KOPT-K1 (cell line): ENCODE measurements around the gene IL23R.
"Not testable (repeated sequence)": the region's sequence is repeated elsewhere in the genome, so short reads cannot be mapped to it uniquely, and the experiment has no call there.

Experiments used
- H3K27ac ChIP-seq: fragments of 200-600 bp; sonication (generic); 2 replicates; pipeline ENCODE4 v1.5.1; 2016; ENCODE audit warnings: antibody characterized with exemption, mild to moderate bottlenecking, low read depth, low read length; ENCODE audit not compliant: poor library complexity, severe bottlenecking
- H3K36me3 ChIP-seq: fragments of 200-600 bp; sonication (generic); 2 replicates; pipeline ENCODE4 v1.5.1; 2017; ENCODE audit warnings: antibody characterized with exemption, mild to moderate bottlenecking, low read length, moderate library complexity; ENCODE audit not compliant: insufficient read depth
- H3K9me3 ChIP-seq: fragments of 200-600 bp; sonication (generic); 2 replicates; pipeline ENCODE4 v1.5.1; 2017; ENCODE audit warnings: antibody characterized with exemption, low read length, mild to moderate bottlenecking; ENCODE audit not compliant: insufficient read depth, poor library complexity, severe bottlenecking

The IL23R gene

DNA sequence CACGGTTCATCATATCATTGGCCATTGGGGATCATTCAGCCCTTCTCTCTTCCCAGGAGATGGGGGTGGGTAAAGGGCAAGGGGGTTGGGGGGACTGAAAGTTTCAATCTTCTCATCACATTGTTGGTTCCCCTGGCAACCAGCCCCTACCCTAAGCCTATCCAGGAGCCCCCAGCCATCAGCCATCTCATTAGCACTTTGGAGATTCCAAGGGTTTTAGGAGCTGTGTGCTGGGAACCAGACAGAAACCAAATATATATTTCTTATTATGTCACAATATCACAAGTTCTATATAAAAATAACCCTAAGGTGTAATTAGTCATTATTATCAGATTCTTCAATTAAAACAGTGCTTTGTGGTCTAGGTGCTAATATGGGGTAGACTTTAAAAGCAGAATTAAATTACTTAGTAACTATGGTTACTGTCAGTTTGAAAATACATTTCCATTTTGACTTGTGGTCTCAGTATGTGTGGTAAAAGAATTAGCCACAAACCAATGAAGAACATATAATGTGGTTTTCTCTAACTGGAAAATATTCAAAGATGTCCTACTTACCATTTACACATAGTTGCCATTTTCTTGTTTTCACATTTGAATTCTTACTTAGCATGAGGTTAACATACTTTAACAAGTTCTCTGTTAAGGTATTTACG is 28.1 kb downstream of the IL23R start:
- H3K9me3 ChIP-seq = no peaks in the 10 kb centered on the region
- H3K36me3 ChIP-seq = no peaks in the 10 kb centered on the region
- H3K27ac ChIP-seq = no peak overlapping the region

DNA sequence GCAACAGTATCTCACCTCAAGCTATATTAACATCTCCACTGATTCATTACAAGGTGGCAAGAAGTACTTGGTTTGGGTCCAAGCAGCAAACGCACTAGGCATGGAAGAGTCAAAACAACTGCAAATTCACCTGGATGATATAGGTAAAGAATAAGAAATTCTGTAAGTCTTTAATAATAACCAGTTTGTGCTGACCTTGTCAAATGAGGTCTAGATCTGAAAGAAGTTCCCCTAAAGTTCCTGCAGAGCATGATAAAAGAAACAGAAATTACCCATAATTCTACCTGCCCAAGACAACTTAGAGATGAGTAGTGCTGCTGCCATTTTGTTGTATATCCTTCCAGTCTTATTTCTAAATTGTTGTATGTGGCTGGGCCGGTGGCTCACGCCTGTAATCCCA is 34.5 kb downstream of the IL23R start:
- H3K9me3 ChIP-seq = no peaks in the 10 kb centered on the region
- H3K36me3 ChIP-seq = no peaks in the 10 kb centered on the region
- H3K27ac ChIP-seq = no peak overlapping the region

DNA sequence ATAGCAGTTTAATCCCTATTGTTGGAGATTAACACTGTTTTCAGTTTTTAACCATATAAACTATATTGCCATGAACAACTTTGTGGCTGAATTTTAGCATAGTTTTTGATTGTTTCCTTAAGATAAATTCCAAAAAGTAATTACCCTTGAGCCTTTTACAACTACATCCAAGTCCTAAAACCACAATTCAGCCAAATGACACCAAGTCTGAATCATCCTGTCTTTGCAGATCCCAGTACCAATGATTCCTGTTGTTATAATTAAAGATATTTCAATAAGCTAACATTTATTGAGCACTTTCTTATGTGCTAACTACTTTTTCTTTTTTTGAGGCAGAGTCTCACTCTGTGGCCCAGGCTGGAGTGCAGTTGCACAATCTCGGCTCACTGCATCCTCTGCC is 35.6 kb downstream of the IL23R start:
- Histone ChIP-seq H3K9me3 (no peaks in the 10 kb centered on the region), H3K36me3 (no peaks in the 10 kb centered on the region), H3K27ac (no peak overlapping the region)

DNA sequence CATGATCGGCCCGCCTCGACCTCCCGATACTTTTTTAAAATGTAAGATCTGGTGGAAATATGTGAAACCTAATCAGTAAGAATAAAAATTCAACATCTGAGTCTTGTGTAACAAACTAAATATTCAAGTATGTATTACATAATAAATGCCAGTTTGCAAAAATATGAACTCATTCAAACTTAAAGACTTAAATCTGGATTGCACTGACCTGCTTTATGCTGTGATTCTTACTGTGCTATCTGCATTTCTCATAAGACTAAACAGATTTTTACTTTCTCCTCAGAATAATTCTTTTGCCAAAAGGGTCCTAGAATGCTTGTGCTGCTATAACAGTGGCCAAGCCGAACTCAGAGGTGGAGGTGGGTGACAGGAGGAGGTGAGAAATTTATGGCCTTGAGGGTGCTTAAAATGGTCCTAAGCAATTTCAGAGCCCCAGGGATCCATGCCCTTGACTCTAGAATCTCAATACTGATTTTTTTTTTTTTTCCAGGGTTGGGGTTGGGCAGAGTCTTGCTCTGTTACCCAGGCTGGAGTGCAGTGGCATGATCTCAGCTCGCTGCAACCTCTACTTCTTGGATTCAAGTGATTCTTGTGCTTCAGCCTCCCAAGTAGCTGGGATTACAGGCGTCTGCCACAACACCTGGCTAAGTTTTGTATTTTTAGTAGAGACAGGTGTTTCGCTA is 38.2 kb downstream of the IL23R start:
- Histone ChIP-seq H3K27ac (no peak overlapping the region), H3K9me3 (no peaks in the 10 kb centered on the region), H3K36me3 (no peaks in the 10 kb centered on the region)

DNA sequence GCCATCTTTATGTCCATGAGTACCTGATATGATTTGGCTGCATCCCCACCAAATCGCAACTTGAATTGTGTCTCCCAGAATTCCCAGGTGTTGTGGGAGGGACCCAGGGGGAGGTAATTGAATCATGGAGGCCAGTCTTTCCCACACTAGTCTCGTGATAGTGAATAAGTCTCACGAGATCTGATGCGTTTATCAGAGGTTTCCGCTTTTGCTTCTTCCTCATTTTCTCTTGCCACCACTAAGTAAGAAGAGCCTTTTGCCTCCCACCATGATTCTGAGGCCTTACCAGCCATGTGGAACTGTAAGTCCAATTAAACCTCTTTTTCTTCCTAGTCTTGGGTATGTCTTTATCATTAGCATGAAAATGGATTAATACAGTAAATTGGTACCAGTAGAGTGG is 41.1 kb downstream of the IL23R start:
- H3K27ac ChIP-seq, H3K36me3 ChIP-seq, H3K9me3 ChIP-seq: not testable (repeated sequence)

DNA sequence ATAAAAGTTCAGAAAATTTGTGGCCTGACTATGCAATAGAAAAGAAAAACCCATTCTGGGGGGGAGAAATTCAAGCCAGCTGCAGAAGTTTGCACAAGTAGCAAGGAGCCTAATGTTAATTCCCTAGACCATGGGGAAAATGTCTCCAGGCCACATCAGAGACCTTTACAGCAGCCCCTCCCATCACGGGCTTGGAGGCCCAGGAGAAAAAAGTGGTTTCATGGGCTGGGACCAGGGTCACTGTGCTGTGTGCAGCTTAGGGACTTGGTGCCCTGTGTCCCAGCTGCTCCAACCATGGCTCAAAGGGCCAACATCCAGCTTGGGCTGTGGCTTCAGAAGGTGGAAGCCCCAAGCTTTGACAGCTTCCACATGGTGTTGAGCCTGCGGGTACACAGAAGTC is 42.0 kb downstream of the IL23R start:
- Histone ChIP-seq H3K9me3 (no peaks in the 10 kb centered on the region), H3K36me3 (no peaks in the 10 kb centered on the region), H3K27ac (no peak overlapping the region)

DNA sequence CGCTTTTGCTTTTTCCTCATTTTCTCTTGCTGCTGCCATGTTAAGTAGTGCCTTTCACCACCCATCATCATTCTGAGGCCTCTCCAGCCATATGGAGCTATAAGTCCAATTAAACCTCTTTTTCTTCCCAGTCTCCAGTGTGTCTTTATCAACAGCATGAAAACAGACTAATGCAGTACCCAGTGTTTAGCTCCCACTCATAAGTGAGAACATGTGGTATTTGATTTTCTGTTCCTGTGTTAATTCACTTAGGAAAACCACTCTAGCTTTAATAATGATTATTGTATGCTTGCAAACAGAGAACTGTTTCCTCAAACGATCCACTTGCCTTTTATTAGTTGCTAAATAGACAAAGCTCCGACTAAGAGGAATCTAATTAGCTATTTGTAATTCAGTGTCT is 43.3 kb downstream of the IL23R start:
- Histone ChIP-seq H3K27ac (no peak overlapping the region), H3K9me3 (no peaks in the 10 kb centered on the region), H3K36me3 (no peaks in the 10 kb centered on the region)

DNA sequence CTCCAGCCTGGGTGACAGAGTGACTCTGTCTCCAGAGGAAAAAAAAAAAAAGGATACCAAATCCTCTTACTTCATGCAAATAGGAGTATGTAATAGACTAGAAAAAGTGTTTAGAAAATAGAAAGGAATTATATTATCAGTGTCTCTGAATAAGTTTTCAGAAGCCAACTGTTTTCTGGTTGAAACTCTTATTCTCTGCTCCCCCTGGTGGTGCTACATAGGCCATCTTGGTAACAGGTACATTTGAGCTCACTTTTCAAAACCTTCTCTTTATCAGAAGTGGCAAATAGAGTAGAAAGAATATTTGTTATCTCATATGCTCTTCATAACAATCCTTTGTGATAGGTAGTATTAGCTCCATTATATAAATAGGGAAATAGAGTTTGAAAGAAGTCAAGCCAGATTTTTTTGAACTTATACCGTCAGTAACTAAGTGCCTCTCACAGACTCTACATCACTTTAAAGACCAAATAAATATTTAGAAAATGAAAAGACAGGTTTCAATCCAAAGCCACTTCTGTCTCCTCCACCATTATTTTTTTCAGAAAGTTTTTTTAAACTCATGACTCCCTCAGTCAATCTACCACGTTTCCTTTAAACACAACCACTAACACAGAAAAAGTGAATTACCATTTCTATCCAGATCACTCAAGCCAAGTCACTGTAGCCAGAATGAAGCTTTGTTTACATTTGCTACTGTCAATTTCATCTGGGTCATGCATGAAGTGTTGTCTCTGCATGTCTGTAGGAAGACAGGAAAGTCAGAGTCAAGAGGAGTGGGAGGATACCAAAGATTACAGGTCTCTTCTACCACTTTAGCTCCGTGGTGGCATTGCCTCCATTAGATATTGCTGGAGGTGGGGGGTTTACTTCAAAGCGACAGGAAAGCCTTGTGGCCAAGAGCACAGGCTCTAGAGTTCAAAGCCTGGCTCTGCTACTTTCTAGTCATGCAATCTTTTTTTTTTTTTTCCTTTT is 45.6 kb downstream of the IL23R start:
- Histone ChIP-seq H3K36me3 (no peaks in the 10 kb centered on the region), H3K27ac (no peak overlapping the region), H3K9me3 (no peaks in the 10 kb centered on the region)

DNA sequence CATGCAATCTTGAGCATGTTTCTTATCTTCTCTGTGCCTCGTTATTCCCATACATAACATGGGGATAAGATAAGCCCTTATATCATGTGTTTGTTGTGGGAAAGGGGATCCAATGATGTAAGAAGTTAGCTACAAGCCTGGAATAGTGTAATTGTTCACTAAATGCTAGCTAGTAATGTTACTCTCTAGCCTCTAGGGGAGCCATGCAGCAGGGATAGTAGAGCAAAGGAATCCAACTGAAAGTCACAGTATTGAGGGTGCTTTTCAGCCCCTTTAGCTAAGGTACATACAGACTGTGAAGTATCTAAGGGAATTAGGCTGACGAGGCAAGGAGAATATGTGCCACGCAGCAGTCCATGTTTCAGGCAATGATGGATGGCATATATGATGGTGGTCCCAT is 46.9 kb downstream of the IL23R start:
- no peak overlapping the region for H3K27ac ChIP-seq
- no peaks in the 10 kb centered on the region for H3K9me3 ChIP-seq
- no peaks in the 10 kb centered on the region for H3K36me3 ChIP-seq

DNA sequence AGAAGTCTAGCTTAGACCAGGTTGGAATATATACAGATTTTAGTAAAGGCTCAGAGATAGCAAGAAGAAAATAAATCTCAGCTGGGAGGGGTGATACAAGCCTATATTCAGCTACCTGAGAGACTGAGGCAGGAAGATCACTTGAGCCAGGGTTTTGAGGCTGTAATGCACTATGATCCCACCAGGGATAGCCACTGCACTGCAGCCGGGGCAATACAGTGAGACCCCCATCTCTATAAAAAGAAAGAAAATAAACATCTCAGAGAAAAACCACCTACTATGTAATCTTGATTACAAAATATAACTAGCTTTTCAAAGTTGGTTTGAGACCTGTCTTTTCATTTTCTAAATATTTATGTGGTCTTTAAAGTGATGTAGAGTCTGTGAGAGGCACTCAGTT is 47.7 kb downstream of the IL23R start:
- H3K9me3 ChIP-seq = no peaks in the 10 kb centered on the region
- no peak overlapping the region for H3K27ac ChIP-seq
- H3K36me3 ChIP-seq = no peaks in the 10 kb centered on the region

DNA sequence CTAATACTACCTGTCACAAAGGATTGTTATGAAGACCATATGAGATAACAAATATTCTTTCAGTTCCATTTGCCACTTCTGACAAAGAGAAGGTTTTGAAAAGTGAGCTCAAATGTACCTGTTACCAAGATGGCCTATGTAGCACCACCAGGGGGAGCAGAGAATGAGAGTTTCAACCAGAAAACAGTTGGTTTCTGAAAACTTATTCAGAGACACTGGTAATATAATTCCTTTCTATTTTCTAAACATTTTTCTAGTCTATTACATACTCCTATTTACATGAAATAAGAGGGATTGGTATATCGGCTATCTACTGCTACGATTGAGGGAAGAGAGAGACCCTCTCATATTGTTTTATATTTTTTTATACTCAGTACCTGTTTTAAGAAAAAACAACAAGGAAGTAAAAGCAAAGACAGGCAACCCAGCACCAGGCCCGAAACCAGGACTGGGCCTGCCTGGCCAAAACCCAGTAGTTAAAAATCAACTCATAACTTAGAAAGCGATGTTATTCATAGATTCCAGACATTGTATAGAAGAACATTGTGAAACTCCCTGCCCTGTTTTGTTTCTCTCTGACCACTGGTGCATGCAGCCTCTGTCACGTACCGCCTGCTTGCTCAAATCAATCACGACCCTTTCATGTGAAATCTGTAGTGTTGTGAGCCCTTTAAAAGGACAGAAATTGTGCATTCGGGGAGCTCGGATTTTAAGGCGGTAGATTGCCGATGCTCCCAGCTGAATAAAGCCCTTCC is 48.3 kb downstream of the IL23R start:
- Histone ChIP-seq H3K36me3 (no peaks in the 10 kb centered on the region), H3K27ac (no peak overlapping the region), H3K9me3 (no peaks in the 10 kb centered on the region)

DNA sequence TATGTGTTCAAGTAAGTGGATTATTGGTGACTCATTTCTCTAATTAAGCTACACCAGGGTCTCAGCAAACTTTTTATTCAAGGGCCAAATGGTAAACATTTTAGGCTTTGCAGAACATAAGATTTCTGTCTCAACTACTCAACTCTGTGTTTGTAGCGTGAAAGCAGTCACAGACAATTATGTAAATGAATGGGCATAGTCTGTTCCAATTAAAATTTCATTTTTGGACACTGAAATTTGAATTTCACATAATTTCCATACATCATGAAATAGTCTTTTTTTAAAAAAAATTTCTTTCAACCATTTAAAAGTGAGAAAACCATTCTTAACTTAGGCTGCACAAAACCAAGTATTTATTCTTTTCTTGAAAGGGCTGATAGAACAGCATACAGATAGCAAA is 50.1 kb downstream of the IL23R start:
- no peaks in the 10 kb centered on the region for H3K9me3 ChIP-seq
- H3K36me3 ChIP-seq = no peaks in the 10 kb centered on the region
- no peak overlapping the region for H3K27ac ChIP-seq

DNA sequence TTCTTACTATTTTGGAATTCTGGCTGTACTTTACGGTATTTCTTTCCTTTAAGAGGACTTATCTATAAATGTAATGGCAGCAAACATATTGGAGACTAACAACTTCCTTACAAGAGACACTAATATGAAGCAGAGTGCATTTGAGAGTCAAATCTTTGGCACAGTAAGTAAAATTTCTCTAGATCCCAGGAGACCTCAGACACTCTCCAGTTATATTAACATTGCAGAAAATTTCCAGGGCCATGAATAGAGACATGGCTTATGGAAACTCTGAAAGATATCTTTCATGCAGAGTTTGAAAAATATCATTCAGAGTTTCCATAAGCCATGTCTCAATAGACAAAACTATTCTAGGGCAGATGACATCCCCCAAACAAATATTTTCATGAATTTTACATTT is 51.2 kb downstream of the IL23R start:
- H3K9me3 ChIP-seq = no peaks in the 10 kb centered on the region
- H3K27ac ChIP-seq = no peak overlapping the region
- no peaks in the 10 kb centered on the region for H3K36me3 ChIP-seq

DNA sequence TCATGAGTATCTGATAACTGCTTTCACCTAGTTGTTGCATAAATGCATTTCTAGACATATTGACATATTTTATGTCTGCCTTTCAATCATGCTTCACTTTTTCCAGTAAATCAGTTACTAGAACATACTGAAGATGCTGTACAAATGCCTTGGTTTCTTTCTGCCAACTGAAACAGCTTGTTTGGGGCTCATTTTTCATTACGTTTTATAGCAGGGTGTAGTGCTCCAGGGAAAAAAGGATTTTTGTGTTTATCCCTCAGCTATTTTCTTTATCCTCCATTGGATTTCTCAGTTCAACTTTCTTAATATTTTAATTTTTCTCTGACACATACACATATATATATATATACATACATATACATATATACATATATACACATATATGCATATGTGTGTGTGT is 51.7 kb downstream of the IL23R start:
- H3K9me3 ChIP-seq = no peaks in the 10 kb centered on the region
- H3K36me3 ChIP-seq = no peaks in the 10 kb centered on the region
- H3K27ac ChIP-seq = no peak overlapping the region

DNA sequence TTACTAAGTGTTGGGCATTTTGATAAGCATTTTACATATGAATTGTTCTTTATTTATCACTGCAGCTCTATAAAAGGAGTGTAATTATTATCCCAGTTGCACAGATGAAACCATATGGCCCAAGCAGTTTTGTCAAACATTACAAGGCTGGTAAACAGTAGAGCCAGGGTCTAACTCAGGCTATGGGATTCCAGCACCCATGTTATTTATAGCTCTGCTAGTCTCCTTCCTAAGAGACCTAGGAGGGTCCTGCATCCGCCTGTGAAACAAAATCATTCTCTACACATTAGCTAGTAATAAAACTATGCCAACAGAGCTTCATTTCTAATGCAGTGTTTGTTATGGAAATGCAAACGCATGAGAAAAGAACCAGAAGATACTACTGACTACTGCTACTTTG is 58.6 kb downstream of the IL23R start:
- H3K27ac ChIP-seq = no peak overlapping the region
- H3K9me3 ChIP-seq = no peaks in the 10 kb centered on the region
- H3K36me3 ChIP-seq = no peaks in the 10 kb centered on the region
